ENCODE measurements around the gene COX6A2.
"Not testable (repeated sequence)": the region's sequence is repeated elsewhere in the genome, so short reads cannot be mapped to it uniquely, and the experiment has no call there.

COX6A2 gene

GRCh38 chr16:31451201-31451600 is 23.0 kb upstream of the COX6A2 start:
- Histone ChIP-seq H3K4me1 (ENCODE audit: control insufficient read depth, insufficient read depth, low read length) (peaks cover 23% of the 10 kb centered on the region), H3K9me3 (ENCODE audit: control insufficient read depth, insufficient read depth, low read length) (no peaks in the 10 kb centered on the region), H3K27ac (ENCODE audit: low read depth, low read length) (no peak overlapping the region), H3K4me3 (ENCODE audit: low read depth, low read length) (no peak overlapping the region), H3K27me3 (ENCODE audit: control insufficient read depth, insufficient read depth, low read length) (no peaks in the 10 kb centered on the region), H3K36me3 (ENCODE audit: control insufficient read depth, insufficient read depth, low read length) (no peaks in the 10 kb centered on the region), H3K9ac (ENCODE audit: low read depth, low read length) (no peak overlapping the region)

- H3K4me1 ChIP-seq (ENCODE audit: control insufficient read depth, insufficient read depth, low read length); H3K27ac ChIP-seq (ENCODE audit: low read depth, low read length); H3K36me3 ChIP-seq (ENCODE audit: control insufficient read depth, insufficient read depth, low read length); H3K27me3 ChIP-seq (ENCODE audit: control insufficient read depth, insufficient read depth, low read length); H3K4me3 ChIP-seq (ENCODE audit: low read depth, low read length); H3K9me3 ChIP-seq (ENCODE audit: control insufficient read depth, insufficient read depth, low read length); H3K9ac ChIP-seq (ENCODE audit: low read depth, low read length): not testable (repeated sequence)
These were observed 17.8 kb upstream of the COX6A2 start for GRCh38 chr16:31445931-31446330.

DNA sequence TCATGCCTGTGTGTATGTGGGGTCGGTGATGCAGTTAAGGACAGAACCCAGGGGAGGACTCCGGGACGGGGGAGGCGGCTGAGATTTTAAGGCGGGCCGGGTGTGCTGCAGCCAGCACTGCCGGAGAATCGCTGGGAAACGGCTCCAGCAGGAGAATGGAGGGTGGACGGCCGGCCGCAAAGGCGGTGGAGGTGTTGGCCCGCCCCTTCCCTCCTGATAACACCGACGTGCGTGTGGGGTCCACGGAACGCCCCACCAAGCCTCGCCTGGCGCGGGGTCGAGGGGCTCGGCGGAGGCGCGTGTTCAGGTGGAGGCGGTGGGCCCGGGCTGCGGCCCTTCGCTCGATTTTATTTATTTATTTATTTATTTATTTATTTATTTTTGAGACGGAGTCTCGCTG is 13.8 kb upstream of the COX6A2 start:
- H3K4me3 ChIP-seq (ENCODE audit: low read depth, low read length), result no peak overlapping the region
- no peak overlapping the region for H3K9ac ChIP-seq (ENCODE audit: low read depth, low read length)
- no peaks in the 10 kb centered on the region for H3K27me3 ChIP-seq (ENCODE audit: control insufficient read depth, insufficient read depth, low read length)
- no peaks in the 10 kb centered on the region for H3K4me1 ChIP-seq (ENCODE audit: control insufficient read depth, insufficient read depth, low read length)
- H3K9me3 ChIP-seq (ENCODE audit: control insufficient read depth, insufficient read depth, low read length), result no peaks in the 10 kb centered on the region
- H3K27ac ChIP-seq (ENCODE audit: low read depth, low read length), result no peak overlapping the region
- no peaks in the 10 kb centered on the region for H3K36me3 ChIP-seq (ENCODE audit: control insufficient read depth, insufficient read depth, low read length)

DNA sequence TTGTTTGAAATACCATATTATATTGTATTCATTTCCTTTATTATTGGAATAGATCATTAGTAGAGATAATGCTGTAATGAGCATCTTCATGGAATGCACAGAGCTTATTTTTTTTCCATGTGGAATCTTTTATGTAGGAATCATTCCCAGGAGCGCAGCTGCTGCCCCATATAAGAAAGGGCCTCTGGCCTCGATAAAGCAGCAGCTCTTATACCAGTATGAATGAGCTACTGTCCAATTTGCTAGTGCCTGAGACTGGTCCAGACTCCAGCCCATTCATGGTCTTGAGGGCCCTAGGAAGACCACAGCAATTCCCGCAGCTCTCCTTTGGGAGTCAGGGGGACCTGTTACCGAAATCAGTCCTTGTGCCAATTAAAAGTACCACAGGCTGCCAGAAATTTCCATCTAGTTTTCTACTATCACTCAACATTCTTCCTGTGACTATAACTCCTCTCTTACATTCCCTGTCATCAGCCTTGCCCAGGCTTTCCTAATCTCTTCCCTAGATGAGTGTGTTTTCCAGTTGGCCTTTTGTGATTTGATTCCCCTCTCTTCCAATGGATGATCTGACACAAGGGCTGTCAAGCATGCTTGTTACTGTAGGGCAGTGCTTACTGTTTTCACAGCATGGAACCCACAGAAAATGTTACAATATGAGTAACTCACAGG is 12.5 kb upstream of the COX6A2 start:
- H3K9me3 ChIP-seq (ENCODE audit: control insufficient read depth, insufficient read depth, low read length), result no peaks in the 10 kb centered on the region
- no peak overlapping the region for H3K9ac ChIP-seq (ENCODE audit: low read depth, low read length)
- H3K27ac ChIP-seq (ENCODE audit: low read depth, low read length), result no peak overlapping the region
- no peaks in the 10 kb centered on the region for H3K27me3 ChIP-seq (ENCODE audit: control insufficient read depth, insufficient read depth, low read length)
- H3K4me1 ChIP-seq (ENCODE audit: control insufficient read depth, insufficient read depth, low read length), result no peaks in the 10 kb centered on the region
- H3K36me3 ChIP-seq (ENCODE audit: control insufficient read depth, insufficient read depth, low read length), result no peaks in the 10 kb centered on the region
- H3K4me3 ChIP-seq (ENCODE audit: low read depth, low read length), result no peak overlapping the region

DNA sequence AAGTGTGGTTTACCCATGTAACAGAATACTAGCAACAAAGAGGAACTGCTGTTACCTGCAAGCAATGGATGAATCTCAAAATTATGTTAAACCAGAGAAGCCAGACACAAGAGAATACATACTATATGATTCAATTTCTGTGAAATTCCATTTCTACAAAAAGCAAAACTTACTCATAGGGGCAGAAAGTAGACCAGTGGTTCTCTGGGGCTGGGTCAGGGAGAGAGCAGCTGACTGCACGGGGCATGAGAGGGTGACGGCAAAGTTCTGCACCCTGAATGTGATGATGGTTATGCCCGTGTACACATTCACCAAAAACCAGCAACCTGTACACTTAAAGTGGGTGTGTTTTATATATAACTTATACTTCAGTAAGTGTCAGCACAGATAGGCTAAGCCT is 11.4 kb upstream of the COX6A2 start:
- no peak overlapping the region for H3K27ac ChIP-seq (ENCODE audit: low read depth, low read length)
- H3K27me3 ChIP-seq (ENCODE audit: control insufficient read depth, insufficient read depth, low read length), result no peaks in the 10 kb centered on the region
- no peaks in the 10 kb centered on the region for H3K9me3 ChIP-seq (ENCODE audit: control insufficient read depth, insufficient read depth, low read length)
- no peaks in the 10 kb centered on the region for H3K36me3 ChIP-seq (ENCODE audit: control insufficient read depth, insufficient read depth, low read length)
- no peak overlapping the region for H3K4me3 ChIP-seq (ENCODE audit: low read depth, low read length)
- no peak overlapping the region for H3K9ac ChIP-seq (ENCODE audit: low read depth, low read length)
- no peaks in the 10 kb centered on the region for H3K4me1 ChIP-seq (ENCODE audit: control insufficient read depth, insufficient read depth, low read length)

GRCh38 chr16:31439023-31439422 is 10.9 kb upstream of the COX6A2 start:
- not testable (repeated sequence) for H3K27ac ChIP-seq (ENCODE audit: low read depth, low read length); H3K9me3 ChIP-seq (ENCODE audit: control insufficient read depth, insufficient read depth, low read length); H3K36me3 ChIP-seq (ENCODE audit: control insufficient read depth, insufficient read depth, low read length); H3K4me3 ChIP-seq (ENCODE audit: low read depth, low read length); H3K9ac ChIP-seq (ENCODE audit: low read depth, low read length); H3K4me1 ChIP-seq (ENCODE audit: control insufficient read depth, insufficient read depth, low read length); H3K27me3 ChIP-seq (ENCODE audit: control insufficient read depth, insufficient read depth, low read length)

- no peaks in the 10 kb centered on the region for H3K36me3 ChIP-seq (ENCODE audit: control insufficient read depth, insufficient read depth, low read length)
- H3K4me1 ChIP-seq (ENCODE audit: control insufficient read depth, insufficient read depth, low read length), result no peaks in the 10 kb centered on the region
- no peak overlapping the region for H3K4me3 ChIP-seq (ENCODE audit: low read depth, low read length)
- H3K9ac ChIP-seq (ENCODE audit: low read depth, low read length), result no peak overlapping the region
- H3K27ac ChIP-seq (ENCODE audit: low read depth, low read length), result no peak overlapping the region
- H3K27me3 ChIP-seq (ENCODE audit: control insufficient read depth, insufficient read depth, low read length), result no peaks in the 10 kb centered on the region
- no peaks in the 10 kb centered on the region for H3K9me3 ChIP-seq (ENCODE audit: control insufficient read depth, insufficient read depth, low read length)
These were observed 10.3 kb upstream of the COX6A2 start for GRCh38 chr16:31438414-31438813.

GRCh38 chr16:31436221-31437045 is 8.3 kb upstream of the COX6A2 start:
- no peaks in the 10 kb centered on the region for H3K9me3 ChIP-seq (ENCODE audit: control insufficient read depth, insufficient read depth, low read length)
- no peaks in the 10 kb centered on the region for H3K27me3 ChIP-seq (ENCODE audit: control insufficient read depth, insufficient read depth, low read length)
- H3K9ac ChIP-seq (ENCODE audit: low read depth, low read length), result no peak overlapping the region
- H3K36me3 ChIP-seq (ENCODE audit: control insufficient read depth, insufficient read depth, low read length), result no peaks in the 10 kb centered on the region
- no peaks in the 10 kb centered on the region for H3K4me1 ChIP-seq (ENCODE audit: control insufficient read depth, insufficient read depth, low read length)
- H3K27ac ChIP-seq (ENCODE audit: low read depth, low read length), result no peak overlapping the region
- no peak overlapping the region for H3K4me3 ChIP-seq (ENCODE audit: low read depth, low read length)

- H3K4me3 ChIP-seq (ENCODE audit: low read depth, low read length), result no peak overlapping the region
- no peaks in the 10 kb centered on the region for H3K36me3 ChIP-seq (ENCODE audit: control insufficient read depth, insufficient read depth, low read length)
- no peak overlapping the region for H3K9ac ChIP-seq (ENCODE audit: low read depth, low read length)
- 0 out of 2 replicates have a peak, but pooled peaks cover under 1% of the 10 kb centered on the region for H3K4me1 ChIP-seq (ENCODE audit: control insufficient read depth, insufficient read depth, low read length)
- H3K27ac ChIP-seq (ENCODE audit: low read depth, low read length), result no peak overlapping the region
- H3K9me3 ChIP-seq (ENCODE audit: control insufficient read depth, insufficient read depth, low read length), result no peaks in the 10 kb centered on the region
- no peaks in the 10 kb centered on the region for H3K27me3 ChIP-seq (ENCODE audit: control insufficient read depth, insufficient read depth, low read length)
These were observed 7.4 kb upstream of the COX6A2 start for GRCh38 chr16:31435341-31436220.

DNA sequence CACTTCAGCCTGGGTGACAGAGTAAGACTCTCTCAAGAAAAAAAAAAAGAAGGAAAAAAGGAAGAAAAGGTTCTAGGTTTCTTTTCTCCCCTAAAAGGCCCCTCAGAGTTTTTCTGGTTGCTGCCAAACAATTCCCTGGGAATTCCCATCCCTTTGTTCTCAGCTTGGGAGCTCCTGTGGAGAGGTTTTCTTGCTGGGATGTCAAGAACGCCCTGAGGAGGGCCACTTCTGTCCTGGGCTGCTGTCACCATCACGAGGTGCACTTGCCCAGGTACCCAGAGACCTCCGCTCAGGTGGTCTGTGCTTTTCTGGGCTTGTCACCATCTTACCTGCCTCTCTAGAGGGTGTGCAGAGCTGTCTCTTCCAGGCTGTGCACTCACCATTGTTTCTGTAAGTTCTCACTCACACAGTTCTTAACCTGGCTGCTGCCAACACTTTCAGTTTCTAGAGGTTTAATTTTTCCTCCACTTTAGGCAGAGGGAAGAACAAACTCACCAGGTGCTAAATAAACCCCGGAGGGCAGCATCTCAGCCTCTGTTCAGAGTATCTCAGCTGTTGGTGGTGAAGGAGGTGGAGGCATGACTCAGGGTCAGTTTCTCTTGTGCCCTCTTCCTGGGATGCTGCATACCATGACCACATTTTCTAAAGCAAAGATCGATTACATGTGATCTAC is 2.4 kb upstream of the COX6A2 start:
- H3K4me1 ChIP-seq (ENCODE audit: control insufficient read depth, insufficient read depth, low read length), result 0 out of 2 replicates have a peak, but pooled peaks cover 2% of the 10 kb centered on the region
- H3K9me3 ChIP-seq (ENCODE audit: control insufficient read depth, insufficient read depth, low read length), result no peaks in the 10 kb centered on the region
- H3K27ac ChIP-seq (ENCODE audit: low read depth, low read length), result no peak overlapping the region
- H3K27me3 ChIP-seq (ENCODE audit: control insufficient read depth, insufficient read depth, low read length), result peaks cover 16% of the 10 kb centered on the region
- H3K36me3 ChIP-seq (ENCODE audit: control insufficient read depth, insufficient read depth, low read length), result no peaks in the 10 kb centered on the region
- no peak overlapping the region for H3K4me3 ChIP-seq (ENCODE audit: low read depth, low read length)
- no peak overlapping the region for H3K9ac ChIP-seq (ENCODE audit: low read depth, low read length)
